Natural killer cell (primary cell): ENCODE measurements around the gene MARCOL. TPM values are rescaled to one million over a fixed set of nuclear protein-coding genes. Genes with fewer than 3 reads are reported as not detected.

Experiments
- ATAC-seq, 3 donors: fragments of 150-1000 bp in 2 of 3; fragments of 200-7000 bp in 1 of 3; cut with Tn5 transposase; 1 replicate in 1 of 3; 2 replicates in 2 of 3; pipeline ENCODE4 v1.10.0; 2021; ENCODE audit warnings: mild to moderate bottlenecking in 2 of 3, moderate library complexity in 2 of 3
- DNase-seq, 2 donors: peaks; one replicate each; pipeline versions ENCODE4 v3.0.0 to v3.0.0-alpha.2; 2013 to 2021; ENCODE audit warnings: mixed read lengths in 1 of 2
- H3K27ac ChIP-seq: one replicate; pipeline ENCODE4 v1.5.1; 2013; ENCODE audit warnings: mild to moderate bottlenecking, low read length
- H3K27me3 ChIP-seq: one replicate; pipeline ENCODE4 v1.6.1; 2013; ENCODE audit warnings: low read length; ENCODE audit not compliant: control insufficient read depth, insufficient read depth
- H3K36me3 ChIP-seq: one replicate; pipeline ENCODE4 v1.6.1; 2013; ENCODE audit warnings: low read length; ENCODE audit not compliant: control insufficient read depth, insufficient read depth
- H3K4me1 ChIP-seq: one replicate; pipeline ENCODE4 v1.6.1; 2013; ENCODE audit warnings: low read length; ENCODE audit not compliant: control insufficient read depth, insufficient read depth
- H3K4me3 ChIP-seq: one replicate; pipeline ENCODE4 v1.5.1; 2013; ENCODE audit warnings: low read length
- H3K9me3 ChIP-seq: one replicate; pipeline ENCODE4 v1.6.1; 2013; ENCODE audit warnings: low read length; ENCODE audit not compliant: control insufficient read depth, insufficient read depth
- H3K27ac Mint-ChIP-seq, 2 donors: one replicate each; pipeline ENCODE4 v1.8.0; 2022; ENCODE audit warnings: mild to moderate bottlenecking in 2 of 2, mixed read lengths in 2 of 2, moderate library complexity in 1 of 2
- H3K27me3 Mint-ChIP-seq, 2 donors: one replicate each; pipeline ENCODE4 v1.8.0; 2022; ENCODE audit warnings: low read depth in 2 of 2, mixed read lengths in 2 of 2
- H3K36me3 Mint-ChIP-seq: one replicate; pipeline ENCODE4 v1.8.0; 2022; ENCODE audit warnings: mixed read lengths
- H3K4me1 Mint-ChIP-seq, 2 donors: one replicate each; pipeline ENCODE4 v1.8.0; 2022; ENCODE audit warnings: mixed read lengths in 2 of 2
- H3K4me3 Mint-ChIP-seq: one replicate; pipeline ENCODE4 v1.8.0; 2022; ENCODE audit warnings: mild to moderate bottlenecking, moderate library complexity, mixed read lengths
- H3K9me3 Mint-ChIP-seq, 2 donors: one replicate each; pipeline ENCODE4 v1.8.0; 2022; ENCODE audit warnings: mixed read lengths in 2 of 2
- WGBS: methylation state at CpG from one replicate; pipeline ENCODE4 v1.1.7; 2013; ENCODE audit warnings: missing lambda C conversion rate; ENCODE audit not compliant: insufficient coverage; 5-methylcytosine and 5-hydroxymethylcytosine counted together
- intact Hi-C: fragments of 100-400 bp; cut with micrococcal nuclease; formaldehyde crosslinking; loops from one replicate; pipeline ENCODE4 v1.14.2; 2022
- total RNA-seq, 4 donors: library from RNA; stranded (reverse); fragments of 120-200 nt in 1 of 4; gene quantifications; one replicate each; pipeline versions ENCODE4 v1.2.3 to v1.2.4, GENCODE V29; 2013 to 2022
- TF ChIP-seq, protein P1 (sequence below): fragments of 200-600 bp; IDR thresholded peaks from one replicate; pipeline ENCODE4 v1.8.0; 2022; ENCODE audit warnings: antibody characterized with exemption

The MARCOL gene
- total RNA-seq, 3 donors from 2014 or later (not counting 1 experiment from before 2014, with no cell fraction given), result not detected

DNA sequence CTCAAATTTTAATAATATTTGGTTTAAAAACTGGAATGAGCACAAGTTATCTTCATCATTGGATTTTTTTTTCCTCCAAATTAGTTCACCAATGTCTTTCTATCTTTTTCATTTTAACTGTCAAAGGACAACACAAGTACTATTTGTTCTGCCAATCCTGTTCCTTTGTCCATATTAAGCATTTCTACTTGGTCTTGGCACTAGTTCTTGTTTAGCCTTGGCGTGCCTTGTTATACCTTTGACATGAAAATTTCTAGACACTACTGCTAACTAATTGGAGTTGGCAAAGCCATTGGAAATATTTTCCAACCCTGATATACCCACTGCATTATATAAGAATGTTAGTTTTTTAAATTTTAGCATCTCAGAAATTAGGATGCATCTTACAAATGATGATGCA is 31.7 kb upstream of the MARCOL start:
- DNase-seq (no peak), ATAC-seq (no peak)
- Mint-ChIP-seq H3K27me3 (peaks cover 0 to 3% of the 10 kb centered on the region in 2 donors), H3K27ac (no peak overlapping the region), H3K36me3 (no peaks in the 10 kb centered on the region), H3K4me3 (no peak overlapping the region), H3K9me3 (peaks cover 0 to 6% of the 10 kb centered on the region in 2 donors), H3K4me1 (no peaks in the 10 kb centered on the region)
- no peaks in the 10 kb centered on the region for H3K9me3 ChIP-seq
- intact Hi-C loops, result no loop called here
- TF ChIP-seq, protein P1, sequence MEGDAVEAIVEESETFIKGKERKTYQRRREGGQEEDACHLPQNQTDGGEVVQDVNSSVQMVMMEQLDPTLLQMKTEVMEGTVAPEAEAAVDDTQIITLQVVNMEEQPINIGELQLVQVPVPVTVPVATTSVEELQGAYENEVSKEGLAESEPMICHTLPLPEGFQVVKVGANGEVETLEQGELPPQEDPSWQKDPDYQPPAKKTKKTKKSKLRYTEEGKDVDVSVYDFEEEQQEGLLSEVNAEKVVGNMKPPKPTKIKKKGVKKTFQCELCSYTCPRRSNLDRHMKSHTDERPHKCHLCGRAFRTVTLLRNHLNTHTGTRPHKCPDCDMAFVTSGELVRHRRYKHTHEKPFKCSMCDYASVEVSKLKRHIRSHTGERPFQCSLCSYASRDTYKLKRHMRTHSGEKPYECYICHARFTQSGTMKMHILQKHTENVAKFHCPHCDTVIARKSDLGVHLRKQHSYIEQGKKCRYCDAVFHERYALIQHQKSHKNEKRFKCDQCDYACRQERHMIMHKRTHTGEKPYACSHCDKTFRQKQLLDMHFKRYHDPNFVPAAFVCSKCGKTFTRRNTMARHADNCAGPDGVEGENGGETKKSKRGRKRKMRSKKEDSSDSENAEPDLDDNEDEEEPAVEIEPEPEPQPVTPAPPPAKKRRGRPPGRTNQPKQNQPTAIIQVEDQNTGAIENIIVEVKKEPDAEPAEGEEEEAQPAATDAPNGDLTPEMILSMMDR, result no peak
- no peaks in the 10 kb centered on the region for H3K27me3 ChIP-seq
- no peaks in the 10 kb centered on the region for H3K4me1 ChIP-seq
- no peaks in the 10 kb centered on the region for H3K36me3 ChIP-seq
- H3K4me3 ChIP-seq, result no peak overlapping the region
- H3K27ac ChIP-seq, result no peak overlapping the region
- 100% methylated on average over 1 of the region's 1 CpG for WGBS

DNA sequence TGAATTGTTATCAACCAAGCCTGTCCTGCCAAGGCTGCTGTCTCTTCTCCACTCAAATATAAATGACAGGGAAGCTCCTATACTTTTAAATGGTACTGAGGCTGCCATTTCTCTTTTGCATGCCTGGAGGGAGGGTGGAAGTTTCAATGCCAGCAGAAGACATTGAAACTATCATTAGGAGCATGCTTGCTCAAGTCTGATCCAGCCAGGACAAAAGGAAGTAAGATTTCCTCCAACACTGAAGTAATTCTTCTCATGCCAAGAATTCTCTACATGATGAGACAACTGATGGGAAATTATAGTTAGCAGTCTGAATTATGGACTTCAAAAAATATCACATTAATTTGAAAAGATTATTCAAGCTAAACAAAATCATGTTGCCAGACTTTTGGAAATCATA is 30.1 kb upstream of the MARCOL start:
- Mint-ChIP-seq H3K27me3 (peaks cover 0 to 3% of the 10 kb centered on the region in 2 donors), H3K4me1 (no peaks in the 10 kb centered on the region), H3K9me3 (peaks cover 0 to 6% of the 10 kb centered on the region in 2 donors), H3K27ac (no peak overlapping the region), H3K4me3 (no peak overlapping the region), H3K36me3 (no peaks in the 10 kb centered on the region)
- Histone ChIP-seq H3K27me3 (no peaks in the 10 kb centered on the region), H3K4me1 (no peaks in the 10 kb centered on the region), H3K4me3 (no peak overlapping the region), H3K9me3 (no peaks in the 10 kb centered on the region), H3K27ac (no peak overlapping the region), H3K36me3 (no peaks in the 10 kb centered on the region)
- TF ChIP-seq, protein P1, result no peak
- intact Hi-C loops, result no loop called here
- DNase-seq (no peak), ATAC-seq (no peak)

DNA sequence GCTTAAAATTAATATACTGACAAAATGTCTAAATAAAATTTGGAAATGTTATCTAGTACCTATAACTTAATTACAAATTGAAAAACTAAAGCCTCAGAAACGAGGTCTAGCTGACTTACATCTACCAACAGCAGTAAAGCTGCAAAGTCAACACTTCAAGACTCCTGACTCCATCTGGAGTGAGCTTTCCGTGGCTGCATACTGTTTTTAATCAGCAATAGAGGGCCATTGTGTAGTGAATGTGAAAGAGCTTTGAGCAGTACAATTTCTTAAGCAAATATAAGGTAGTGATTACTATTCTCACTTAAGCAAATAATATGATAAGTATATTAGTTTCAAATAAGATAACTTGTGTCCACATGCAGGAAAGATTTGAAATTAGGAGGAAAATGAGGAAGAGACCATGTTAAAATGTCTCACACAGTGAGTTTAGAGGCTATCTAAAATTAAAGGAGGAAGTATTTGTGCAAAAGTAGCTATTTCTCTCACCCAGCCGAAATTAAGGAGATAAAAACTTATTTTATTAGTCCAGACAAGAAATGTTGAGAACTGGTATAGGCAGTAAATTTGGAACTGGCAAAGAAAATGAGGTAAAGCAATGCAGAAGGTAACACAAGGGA is 29.1 kb upstream of the MARCOL start:
- H3K4me1 ChIP-seq, result no peaks in the 10 kb centered on the region
- H3K27ac Mint-ChIP-seq, result no peak overlapping the region
- no peaks in the 10 kb centered on the region for H3K36me3 Mint-ChIP-seq
- H3K4me3 ChIP-seq, result no peak overlapping the region
- TF ChIP-seq, protein P1, result no peak
- H3K27me3 ChIP-seq, result no peaks in the 10 kb centered on the region
- no peaks in the 10 kb centered on the region for H3K9me3 ChIP-seq
- intact Hi-C loops, result no loop called here
- no peak overlapping the region for H3K27ac ChIP-seq
- no peaks in the 10 kb centered on the region for H3K4me1 Mint-ChIP-seq
- peaks cover 0 to 6% of the 10 kb centered on the region in 2 donors for H3K9me3 Mint-ChIP-seq
- DNase-seq, result no peak
- ATAC-seq, result no peak
- peaks cover 0 to 3% of the 10 kb centered on the region in 2 donors for H3K27me3 Mint-ChIP-seq
- 67% methylated on average over 2 of the region's 3 CpGs for WGBS
- no peak overlapping the region for H3K4me3 Mint-ChIP-seq
- H3K36me3 ChIP-seq, result no peaks in the 10 kb centered on the region

DNA sequence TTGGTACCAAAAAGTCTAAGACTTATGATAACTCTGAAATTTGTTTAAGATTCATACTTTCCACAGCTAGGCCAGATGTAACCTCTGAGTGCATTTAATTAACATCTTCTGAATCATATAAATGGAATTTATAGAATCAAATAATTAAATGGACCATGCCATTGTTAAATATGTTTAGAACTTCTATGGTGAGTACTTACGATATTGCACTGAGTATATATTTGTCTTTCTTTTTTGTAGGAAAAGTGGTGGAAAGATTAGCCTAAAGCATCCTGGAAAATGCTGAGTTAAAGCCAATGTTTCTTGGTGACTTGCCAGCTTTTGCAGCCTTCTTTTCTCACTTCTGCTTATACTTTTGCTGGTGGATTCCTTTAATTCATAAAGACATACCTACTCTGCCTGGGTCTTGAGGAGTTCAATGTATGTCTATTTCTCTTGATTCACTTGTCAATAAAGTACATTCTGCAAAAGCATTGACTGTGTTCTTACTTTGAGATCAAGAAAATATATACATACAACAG is 23.6 kb upstream of the MARCOL start:
- ATAC-seq (no peak), DNase-seq (no peak)
- WGBS, result 89% methylated on average over 1 of the region's 1 CpG
- H3K4me3 Mint-ChIP-seq, result no peak overlapping the region
- TF ChIP-seq, protein P1, result no peak
- no peaks in the 10 kb centered on the region for H3K27me3 Mint-ChIP-seq
- Histone ChIP-seq H3K9me3 (no peaks in the 10 kb centered on the region), H3K27ac (no peak overlapping the region), H3K36me3 (no peaks in the 10 kb centered on the region), H3K4me3 (no peak overlapping the region), H3K4me1 (no peaks in the 10 kb centered on the region), H3K27me3 (no peaks in the 10 kb centered on the region)
- intact Hi-C loops, result no loop called here
- peaks cover 2 to 4% of the 10 kb centered on the region in 2 donors for H3K9me3 Mint-ChIP-seq
- H3K4me1 Mint-ChIP-seq, result no peaks in the 10 kb centered on the region
- H3K27ac Mint-ChIP-seq, result no peak overlapping the region
- H3K36me3 Mint-ChIP-seq, result no peaks in the 10 kb centered on the region
